SU-DHL-6 (cell line): ENCODE measurements around the gene ADAMTS17.

Source experiments
- H2AFZ ChIP-seq: fragments of 200-600 bp; sonication (generic); 2 replicates; pipeline ENCODE4 v1.6.1; 2014; ENCODE audit warnings: low read depth, mild to moderate bottlenecking, moderate library complexity, mixed read lengths, antibody characterized with exemption, low read length; ENCODE audit not compliant: severe bottlenecking
- H3F3A ChIP-seq: fragments of 200-600 bp; shearing (Covaris generic); 2 replicates; pipeline ENCODE4 v1.6.0; 2016; ENCODE audit warnings: antibody characterized with exemption, mild to moderate bottlenecking; ENCODE audit not compliant: insufficient read depth
- H3K27ac ChIP-seq: fragments of 200-600 bp; sonication (generic); 2 replicates; pipeline ENCODE4 v1.5.1; 2016; ENCODE audit warnings: low read depth, mild to moderate bottlenecking, low read length, moderate library complexity, mixed read lengths
- H3K27me3 ChIP-seq: fragments of 200-600 bp; sonication (generic), shearing (Covaris generic); 2 replicates; pipeline ENCODE4 v1.6.0; 2014; ENCODE audit warnings: mild to moderate bottlenecking, low read length
- H3K36me3 ChIP-seq: fragments of 200-600 bp; sonication (generic); 2 replicates; pipeline ENCODE4 v1.6.1; 2014; ENCODE audit warnings: mild to moderate bottlenecking, low read length, mixed read lengths
- H3K4me2 ChIP-seq: fragments of 300-600, 200-600 bp; shearing (Covaris generic), sonication (generic); 2 replicates; pipeline ENCODE4 v1.6.0; 2014; ENCODE audit warnings: low read length, low read depth, mild to moderate bottlenecking; ENCODE audit not compliant: poor library complexity, severe bottlenecking
- H3K4me3 ChIP-seq: fragments of 200-600 bp; sonication (generic); 2 replicates; pipeline ENCODE4 v1.5.1; 2014; ENCODE audit warnings: antibody characterized with exemption, low read length, mild to moderate bottlenecking, mixed read lengths; ENCODE audit not compliant: insufficient read depth, poor library complexity, severe bottlenecking
- H3K79me2 ChIP-seq: fragments of 200-600 bp; sonication (generic); 2 replicates; pipeline ENCODE4 v1.6.1; 2014; ENCODE audit warnings: mild to moderate bottlenecking, low read length, moderate library complexity; ENCODE audit not compliant: insufficient read depth
- H3K9ac ChIP-seq: fragments of 200-600 bp; sonication (generic); 2 replicates; pipeline ENCODE4 v1.7.0; 2014; ENCODE audit warnings: mild to moderate bottlenecking, low read length
- H3K9me2 ChIP-seq: fragments of 200-600 bp; sonication (generic); replicated peaks from 2 replicates; pipeline ENCODE4 v1.6.1; 2014; ENCODE audit warnings: low read length; ENCODE audit not compliant: insufficient read depth
- H3K9me3 ChIP-seq: fragments of 200-600 bp; sonication (generic); 2 replicates; pipeline ENCODE4 v1.6.1; 2014; ENCODE audit warnings: low read length, mixed read lengths; ENCODE audit not compliant: insufficient read depth
- H4K20me1 ChIP-seq: fragments of 200-600 bp; sonication (generic); 2 replicates; pipeline ENCODE4 v1.6.1; 2014; ENCODE audit warnings: low read depth, mild to moderate bottlenecking, antibody characterized with exemption, low read length, moderate library complexity, mixed read lengths
- EZH2phosphoT487 ChIP-seq: fragments of 200-600 bp; sonication (generic), shearing (Covaris generic); conservative IDR thresholded peaks from 2 replicates; pipeline ENCODE4 v1.6.1; 2018; ENCODE audit warnings: mild to moderate bottlenecking, antibody characterized with exemption, low read length, moderate library complexity, mixed read lengths
- TF ChIP-seq, protein P1 (sequence below): fragments of 200-600 bp; sonication (generic); IDR thresholded peaks from one replicate; pipeline ENCODE4 v1.5.1; 2017; ENCODE audit warnings: antibody characterized with exemption, mild to moderate bottlenecking, low read length, moderate library complexity; ENCODE audit not compliant: insufficient read depth, poor library complexity, severe bottlenecking

The ADAMTS17 gene

DNA sequence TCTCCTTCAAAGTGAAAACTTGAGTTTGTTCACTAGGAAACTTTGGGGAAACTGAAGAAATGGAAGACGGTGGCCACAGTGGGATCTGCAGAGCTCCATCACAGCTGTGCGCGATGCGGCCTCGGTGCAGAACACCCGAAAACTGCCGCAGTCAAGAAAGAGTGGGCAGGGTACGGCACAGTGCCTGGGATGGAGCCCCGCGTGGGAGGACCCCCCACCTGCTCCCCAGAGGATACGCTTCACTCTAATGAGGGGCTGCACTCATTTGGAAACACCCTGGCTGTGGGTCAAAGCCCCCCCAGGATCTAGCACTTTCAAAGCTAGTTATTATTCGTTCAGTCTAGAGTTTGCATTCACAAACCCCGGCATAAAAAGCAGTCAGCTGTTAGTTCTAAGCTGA, 9.5 kb downstream of the ADAMTS17 start:
- no peaks in the 10 kb centered on the region for H3F3A ChIP-seq
- no peaks in the 10 kb centered on the region for H3K27me3 ChIP-seq
- no peak overlapping the region for H3K9ac ChIP-seq
- no peak overlapping the region for H3K27ac ChIP-seq
- no peaks in the 10 kb centered on the region for H3K36me3 ChIP-seq
- H3K79me2 ChIP-seq, result no peaks in the 10 kb centered on the region
- no peaks in the 10 kb centered on the region for H3K9me2 ChIP-seq
- H2AFZ ChIP-seq, result no peak overlapping the region
- no peaks in the 10 kb centered on the region for H3K9me3 ChIP-seq
- no peaks in the 10 kb centered on the region for H4K20me1 ChIP-seq
- no peak overlapping the region for H3K4me3 ChIP-seq
- TF ChIP-seq EZH2phosphoT487, result no peak
- TF ChIP-seq, protein P1, sequence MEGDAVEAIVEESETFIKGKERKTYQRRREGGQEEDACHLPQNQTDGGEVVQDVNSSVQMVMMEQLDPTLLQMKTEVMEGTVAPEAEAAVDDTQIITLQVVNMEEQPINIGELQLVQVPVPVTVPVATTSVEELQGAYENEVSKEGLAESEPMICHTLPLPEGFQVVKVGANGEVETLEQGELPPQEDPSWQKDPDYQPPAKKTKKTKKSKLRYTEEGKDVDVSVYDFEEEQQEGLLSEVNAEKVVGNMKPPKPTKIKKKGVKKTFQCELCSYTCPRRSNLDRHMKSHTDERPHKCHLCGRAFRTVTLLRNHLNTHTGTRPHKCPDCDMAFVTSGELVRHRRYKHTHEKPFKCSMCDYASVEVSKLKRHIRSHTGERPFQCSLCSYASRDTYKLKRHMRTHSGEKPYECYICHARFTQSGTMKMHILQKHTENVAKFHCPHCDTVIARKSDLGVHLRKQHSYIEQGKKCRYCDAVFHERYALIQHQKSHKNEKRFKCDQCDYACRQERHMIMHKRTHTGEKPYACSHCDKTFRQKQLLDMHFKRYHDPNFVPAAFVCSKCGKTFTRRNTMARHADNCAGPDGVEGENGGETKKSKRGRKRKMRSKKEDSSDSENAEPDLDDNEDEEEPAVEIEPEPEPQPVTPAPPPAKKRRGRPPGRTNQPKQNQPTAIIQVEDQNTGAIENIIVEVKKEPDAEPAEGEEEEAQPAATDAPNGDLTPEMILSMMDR, result no peak
- H3K4me2 ChIP-seq, result no peak overlapping the region

DNA sequence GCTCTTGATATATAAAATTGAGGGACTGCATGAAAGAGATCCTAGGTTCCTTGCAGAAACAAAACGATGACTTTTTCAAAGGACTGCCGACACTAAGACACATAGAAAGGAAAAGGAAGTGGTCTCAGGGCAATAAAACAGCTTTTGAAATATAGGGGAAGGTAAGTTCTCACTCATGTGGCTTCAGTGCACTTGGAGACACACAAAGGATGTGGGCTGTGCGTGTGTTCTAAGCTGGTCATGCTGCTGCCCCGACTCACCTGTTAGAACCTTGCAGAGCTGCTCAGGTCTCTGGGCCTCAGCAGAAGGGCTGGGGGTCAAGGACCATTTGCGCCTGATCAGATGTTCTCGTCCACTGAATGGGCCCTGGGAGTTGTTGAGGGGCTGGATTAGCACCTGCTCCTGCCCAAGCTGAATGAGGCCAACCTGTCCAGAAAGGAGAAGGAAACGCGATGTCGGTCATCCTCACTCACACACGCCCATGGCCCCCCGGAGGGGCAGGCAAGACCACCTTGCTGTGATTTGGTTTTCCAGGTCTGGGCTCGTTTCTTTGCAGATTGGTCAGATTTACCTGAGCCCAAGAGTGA, 11.1 kb downstream of the ADAMTS17 start:
- H3K79me2 ChIP-seq, result no peaks in the 10 kb centered on the region
- no peaks in the 10 kb centered on the region for H4K20me1 ChIP-seq
- TF ChIP-seq EZH2phosphoT487, result no peak
- TF ChIP-seq, protein P1, result no peak
- H3K4me2 ChIP-seq, result no peak overlapping the region
- no peaks in the 10 kb centered on the region for H3K36me3 ChIP-seq
- no peak overlapping the region for H3K9ac ChIP-seq
- H3F3A ChIP-seq, result no peaks in the 10 kb centered on the region
- H2AFZ ChIP-seq, result no peak overlapping the region
- no peaks in the 10 kb centered on the region for H3K27me3 ChIP-seq
- no peaks in the 10 kb centered on the region for H3K9me3 ChIP-seq
- no peak overlapping the region for H3K4me3 ChIP-seq
- H3K9me2 ChIP-seq, result no peaks in the 10 kb centered on the region
- no peak overlapping the region for H3K27ac ChIP-seq

DNA sequence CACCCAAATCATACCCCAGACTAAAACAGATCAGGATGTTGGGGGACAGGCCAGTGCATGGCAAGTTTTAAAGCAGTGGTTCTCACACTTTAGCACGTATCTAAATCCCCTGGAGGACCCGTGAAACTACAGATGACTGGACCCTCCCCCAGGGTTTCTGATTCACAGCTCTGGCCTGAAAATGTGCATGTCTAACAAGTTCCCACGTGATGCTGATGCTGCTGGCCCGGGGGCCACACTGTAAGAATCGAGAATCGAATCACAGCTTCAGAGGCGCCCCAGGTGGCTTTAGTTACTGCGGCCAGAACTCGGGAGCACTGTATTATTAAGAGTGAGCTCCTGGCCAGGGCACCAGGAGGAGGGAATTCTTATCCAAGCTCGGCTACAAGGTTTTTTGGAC, 11.6 kb downstream of the ADAMTS17 start:
- Histone ChIP-seq H3K9me2 (no peaks in the 10 kb centered on the region), H3K27ac (no peak overlapping the region), H3K79me2 (no peaks in the 10 kb centered on the region), H3K36me3 (no peaks in the 10 kb centered on the region), H3K4me3 (no peak overlapping the region), H3K9me3 (no peaks in the 10 kb centered on the region), H3K27me3 (no peaks in the 10 kb centered on the region), H3F3A (no peaks in the 10 kb centered on the region), H3K4me2 (no peak overlapping the region), H2AFZ (no peak overlapping the region), H3K9ac (no peak overlapping the region), H4K20me1 (no peaks in the 10 kb centered on the region)
- no peak for TF ChIP-seq EZH2phosphoT487
- TF ChIP-seq, protein P1, result no peak

GRCh38 chr15:100328796-100329195, 13.0 kb downstream of the ADAMTS17 start:
- no peak overlapping the region for H3K9ac ChIP-seq
- no peaks in the 10 kb centered on the region for H4K20me1 ChIP-seq
- no peaks in the 10 kb centered on the region for H3K9me2 ChIP-seq
- H3F3A ChIP-seq, result no peaks in the 10 kb centered on the region
- no peak overlapping the region for H3K4me3 ChIP-seq
- H3K36me3 ChIP-seq, result no peaks in the 10 kb centered on the region
- H3K27ac ChIP-seq, result no peak overlapping the region
- H3K27me3 ChIP-seq, result no peaks in the 10 kb centered on the region
- H3K79me2 ChIP-seq, result no peaks in the 10 kb centered on the region
- no peak overlapping the region for H3K4me2 ChIP-seq
- TF ChIP-seq, protein P1, result no peak
- no peaks in the 10 kb centered on the region for H3K9me3 ChIP-seq
- no peak overlapping the region for H2AFZ ChIP-seq
